Epithelial cell of alveolus of lung (primary cell): ENCODE data around the gene RFX4. TPM values are rescaled to one million over a fixed set of nuclear protein-coding genes. Genes with fewer than 3 reads are reported as not detected.

ENCODE experiments used
- total RNA-seq: library from RNA; depleted of rRNA; stranded (reverse); fragments of >200 nt; gene quantifications from 2 replicates; pipeline ENCODE4 v1.2.1, GENCODE V29; 2015

Gene RFX4
- not detected in 2 replicates for total RNA-seq

DNA sequence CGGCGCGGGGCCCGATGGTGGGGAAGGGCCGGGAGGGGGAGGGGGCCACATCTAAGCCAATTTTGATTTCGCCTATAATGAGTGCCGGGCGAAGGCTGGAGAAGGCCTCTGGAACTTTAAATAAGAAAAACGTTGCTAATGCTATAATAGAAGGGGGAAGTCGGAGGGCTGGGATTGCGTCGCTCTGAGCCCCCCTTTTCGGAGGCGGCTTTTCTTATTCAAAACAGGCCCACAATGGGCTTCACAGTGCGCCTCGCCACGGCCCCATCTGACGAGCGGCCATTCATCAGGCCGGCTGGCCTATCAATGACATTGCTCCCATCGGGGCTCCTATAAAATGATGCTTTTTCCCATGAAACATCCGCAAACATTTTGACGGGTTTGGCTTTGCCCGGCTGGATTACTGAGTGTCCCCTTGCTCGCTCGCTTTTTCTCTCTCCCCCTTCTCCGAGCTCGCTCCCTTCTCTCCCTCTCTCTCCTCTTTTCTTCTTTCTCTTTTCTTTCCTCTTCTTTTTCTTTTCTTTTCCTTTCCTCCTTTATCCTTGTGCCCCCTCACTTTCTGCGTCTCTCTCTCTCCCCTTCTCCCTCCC is at the start of gene RFX4:
RFX4 (plus strand) TSS at position 364 of the 590 bp plus-strand sequence. CDS start 317 bp downstream, outside the sequence.

DNA sequence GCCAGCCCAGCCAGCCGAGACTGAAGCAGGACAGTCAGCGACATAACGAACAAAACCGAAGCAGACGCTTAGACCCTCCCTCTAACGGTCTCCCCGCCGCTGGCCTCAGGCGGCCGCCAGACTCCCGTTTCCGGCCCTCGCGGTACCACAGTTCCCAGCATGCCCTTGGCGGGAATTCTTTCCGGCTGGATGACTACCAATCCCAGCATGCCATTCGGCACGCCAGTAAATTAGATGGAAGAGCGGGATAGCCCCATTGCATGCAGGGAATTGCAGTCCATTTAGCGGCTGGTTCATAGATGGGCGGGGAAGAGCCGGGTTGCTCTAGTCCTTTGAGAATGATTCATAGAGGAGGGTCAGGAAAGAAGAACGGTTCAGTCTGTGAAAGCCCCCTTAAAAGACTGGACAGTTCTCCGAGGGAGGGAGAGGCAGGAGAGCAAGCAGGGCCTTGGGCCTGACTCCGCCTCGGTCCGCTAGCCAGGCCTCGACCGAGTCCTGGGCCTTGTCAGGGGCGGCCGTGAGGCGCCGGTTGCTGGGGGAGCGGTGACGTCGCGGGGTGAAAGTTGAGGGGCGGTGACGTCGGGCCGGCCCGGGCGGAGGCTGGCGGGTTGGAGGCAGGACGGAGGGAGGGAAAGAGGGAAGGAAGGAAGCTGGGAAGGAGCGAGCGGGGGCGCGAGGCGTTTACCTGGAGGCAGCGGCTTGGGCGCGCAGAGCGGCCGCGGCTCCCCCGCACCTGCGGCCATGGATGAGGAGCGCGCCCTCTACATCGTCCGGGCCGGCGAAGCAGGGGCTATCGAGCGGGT is 191.4 kb downstream of the RFX4 start, which contains the start of gene RIC8B:
RIC8B (plus strand) TSS at position 678 of the 803 bp plus-strand sequence; CDS start at position 742, 64 bp downstream.

Other genes with a start within 250 kb of the RFX4 start
- 5.2 and 9.7 TPM in 2 replicates for gene POLR3B, start 225.3 kb upstream of the RFX4 start, total RNA-seq
- gene RIC8B, start 191.7 kb downstream of the RFX4 start, total RNA-seq: 6.7 and 20.4 TPM in 2 replicates